ENCODE measurements around the gene STARD8. TPM values are rescaled to one million over a fixed set of nuclear protein-coding genes. Genes with fewer than 3 reads are reported as not detected.

The STARD8 gene
- total and polyA plus RNA-seq, 2 donors (not counting 1 experiment from before 2014, with no cell fraction given), result 0.33 to 0.54 TPM

DNA sequence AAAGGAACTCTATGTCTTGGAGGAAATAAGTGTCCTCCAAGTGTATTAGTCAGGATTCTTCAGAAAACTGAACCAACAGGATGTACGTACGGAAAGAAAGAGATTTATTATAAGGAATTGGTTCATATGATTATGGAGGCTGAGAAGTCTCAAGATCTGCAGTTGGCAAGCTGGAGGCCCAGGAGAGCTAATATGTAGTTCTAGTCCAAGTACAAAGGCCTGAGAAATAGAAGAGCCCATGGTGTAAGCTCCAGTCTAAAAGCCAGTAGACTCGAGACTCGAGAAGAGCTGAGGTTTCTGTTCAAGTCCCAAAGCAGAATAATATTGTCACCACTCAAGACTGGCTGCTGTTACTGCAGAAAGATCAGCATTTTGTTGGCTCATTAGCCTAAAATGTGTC is 116.0 kb downstream of the STARD8 start:
- no peak overlapping the region for H3K4me3 ChIP-seq (ENCODE audit: control extremely low read depth in 1 of 5, extremely low read depth in 1 of 5, insufficient read depth in 1 of 5, low read depth in 2 of 5, low read length in 4 of 5)
- no peaks in the 10 kb centered on the region for H3K4me1 ChIP-seq (ENCODE audit: control insufficient read depth in 2 of 2, insufficient read depth in 2 of 2, low read length in 2 of 2)
- no peak overlapping the region for H3K9ac ChIP-seq (ENCODE audit: low read length)
- CTCF ChIA-PET, result no interaction called here
- H3K4me2 ChIP-seq (replicated peaks; ENCODE audit: low read depth, low read length, poor library complexity, severe bottlenecking), result no peak overlapping the region
- no peak overlapping the region for H3K27ac ChIP-seq (ENCODE audit: low read length in 2 of 2)
- H3K36me3 ChIP-seq (replicated peaks in 1 of 2; ENCODE audit: control extremely low read depth in 1 of 2, control insufficient read depth in 1 of 2, extremely low read depth in 1 of 2, insufficient read depth in 2 of 2, low read length in 1 of 2), result no peaks in the 10 kb centered on the region
- Mint-ChIP-seq H3K27me3 (peaks cover 3% of the 10 kb centered on the region), H3K4me1 (no peaks in the 10 kb centered on the region), H3K9me3 (ENCODE audit: insufficient read depth) (no peaks in the 10 kb centered on the region), H3K27ac (no peak overlapping the region), H3K4me3 (no peak overlapping the region)
- H2AFZ ChIP-seq (ENCODE audit: insufficient read depth, low read depth, low read length, poor library complexity, severe bottlenecking), result no peak overlapping the region
- no peak for ATAC-seq (ENCODE audit: low read depth)
- H4K20me1 ChIP-seq (ENCODE audit: control insufficient read depth, insufficient read depth, low read length, poor library complexity, severe bottlenecking), result no peaks in the 10 kb centered on the region
- H3K27me3 ChIP-seq (replicated peaks in 1 of 4; ENCODE audit: control extremely low read depth in 1 of 4, control insufficient read depth in 3 of 4, insufficient read depth in 4 of 4, low read length in 3 of 4), result no peaks in the 10 kb centered on the region
- no peak for DNase-seq
- no peaks in the 10 kb centered on the region for H3K79me2 ChIP-seq (ENCODE audit: control insufficient read depth, insufficient read depth, low read length)
- H3K9me3 ChIP-seq (ENCODE audit: control extremely low read depth in 1 of 3, control insufficient read depth in 2 of 3, insufficient read depth in 1 of 3, low read length in 2 of 3), result no peaks in the 10 kb centered on the region
- POLR2A ChIA-PET, result no interaction called here
- WGBS (ENCODE audit: insufficient coverage), result 100% methylated on average over 2 of the region's 4 CpGs
- intact Hi-C loops (cut with micrococcal nuclease), result no loop called here
- TF ChIP-seq, protein P1, sequence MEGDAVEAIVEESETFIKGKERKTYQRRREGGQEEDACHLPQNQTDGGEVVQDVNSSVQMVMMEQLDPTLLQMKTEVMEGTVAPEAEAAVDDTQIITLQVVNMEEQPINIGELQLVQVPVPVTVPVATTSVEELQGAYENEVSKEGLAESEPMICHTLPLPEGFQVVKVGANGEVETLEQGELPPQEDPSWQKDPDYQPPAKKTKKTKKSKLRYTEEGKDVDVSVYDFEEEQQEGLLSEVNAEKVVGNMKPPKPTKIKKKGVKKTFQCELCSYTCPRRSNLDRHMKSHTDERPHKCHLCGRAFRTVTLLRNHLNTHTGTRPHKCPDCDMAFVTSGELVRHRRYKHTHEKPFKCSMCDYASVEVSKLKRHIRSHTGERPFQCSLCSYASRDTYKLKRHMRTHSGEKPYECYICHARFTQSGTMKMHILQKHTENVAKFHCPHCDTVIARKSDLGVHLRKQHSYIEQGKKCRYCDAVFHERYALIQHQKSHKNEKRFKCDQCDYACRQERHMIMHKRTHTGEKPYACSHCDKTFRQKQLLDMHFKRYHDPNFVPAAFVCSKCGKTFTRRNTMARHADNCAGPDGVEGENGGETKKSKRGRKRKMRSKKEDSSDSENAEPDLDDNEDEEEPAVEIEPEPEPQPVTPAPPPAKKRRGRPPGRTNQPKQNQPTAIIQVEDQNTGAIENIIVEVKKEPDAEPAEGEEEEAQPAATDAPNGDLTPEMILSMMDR (IDR thresholded peaks at IDR 0.05), result no peak
- TF ChIP-seq EZH2 (IDR thresholded peaks at IDR 0.05; ENCODE audit: borderline replicate concordance, insufficient read depth, low read depth, low read length, poor library complexity, severe bottlenecking), result no peak

Small RNA genes within 50 kb of the gene (small RNA-seq; reads per million reads assigned to genes)
- not detected for gene COX6CP12 (ENCODE audit: insufficient read length, low read depth, low replicate concordance)

Other genes starting within 250 kb of the STARD8 start
- gene OPHN1, start 214.2 kb upstream of the STARD8 start, total RNA-seq, result 0.15 and 0.17 TPM in 2 replicates
- gene OPHN1, start 214.2 kb upstream of the STARD8 start, polyA plus RNA-seq, result 0.03 TPM in 1 of 2 replicates, not detected in the other
- gene YIPF6, start 148.6 kb upstream of the STARD8 start, total RNA-seq, result 18.6 and 22.9 TPM in 2 replicates
- 2.4 and 4.6 TPM in 2 replicates for gene YIPF6, start 148.6 kb upstream of the STARD8 start, polyA plus RNA-seq
- 3.2 and 3.5 TPM in 2 replicates for gene EFNB1, start 181.4 kb downstream of the STARD8 start, total RNA-seq
- 0.92 and 1.5 TPM in 2 replicates for gene EFNB1, start 181.4 kb downstream of the STARD8 start, polyA plus RNA-seq

Data from B cell (primary cell).